Testis (tissue), 2 donors: ENCODE measurements around the gene MEGF6.

Source experiments
- POLR2A ChIP-seq: fragments of 450-650 bp; IDR thresholded peaks from one replicate; pipeline ENCODE4 v1.6.1; 2017; ENCODE audit warnings: antibody characterized with exemption, mild to moderate bottlenecking, moderate library complexity
- TF ChIP-seq, protein P1 (sequence below), 3 experiments: fragments of 450-650 bp in 2 of 3; fragments of 200-600 bp in 1 of 3; sonication (generic) in 1 of 3; IDR thresholded peaks; one replicate each; pipeline ENCODE4 v1.5.1; 2016 to 2019; ENCODE audit warnings: antibody characterized with exemption in 3 of 3, mild to moderate bottlenecking in 2 of 3, moderate library complexity in 1 of 3

DNA sequence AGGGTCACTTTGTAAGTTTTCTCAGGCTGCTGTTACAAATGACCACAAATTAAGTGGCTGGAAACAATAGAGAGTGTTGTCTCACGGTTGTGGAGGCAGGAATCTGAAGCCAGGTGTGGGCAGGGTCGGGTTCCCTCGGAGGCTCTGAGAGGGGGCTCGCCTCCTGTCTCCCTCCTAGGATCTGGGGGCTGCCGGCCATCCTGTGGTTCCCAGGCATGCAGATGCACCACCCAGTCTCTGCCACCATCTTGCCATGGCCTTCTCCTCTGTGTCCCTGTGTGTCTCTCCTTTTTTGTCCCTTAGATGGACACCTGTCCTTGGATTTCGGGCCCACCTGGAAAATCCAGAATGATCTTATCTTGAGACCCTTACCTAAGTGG, 45.8 kb upstream of the MEGF6 start:
- TF ChIP-seq, protein P1, sequence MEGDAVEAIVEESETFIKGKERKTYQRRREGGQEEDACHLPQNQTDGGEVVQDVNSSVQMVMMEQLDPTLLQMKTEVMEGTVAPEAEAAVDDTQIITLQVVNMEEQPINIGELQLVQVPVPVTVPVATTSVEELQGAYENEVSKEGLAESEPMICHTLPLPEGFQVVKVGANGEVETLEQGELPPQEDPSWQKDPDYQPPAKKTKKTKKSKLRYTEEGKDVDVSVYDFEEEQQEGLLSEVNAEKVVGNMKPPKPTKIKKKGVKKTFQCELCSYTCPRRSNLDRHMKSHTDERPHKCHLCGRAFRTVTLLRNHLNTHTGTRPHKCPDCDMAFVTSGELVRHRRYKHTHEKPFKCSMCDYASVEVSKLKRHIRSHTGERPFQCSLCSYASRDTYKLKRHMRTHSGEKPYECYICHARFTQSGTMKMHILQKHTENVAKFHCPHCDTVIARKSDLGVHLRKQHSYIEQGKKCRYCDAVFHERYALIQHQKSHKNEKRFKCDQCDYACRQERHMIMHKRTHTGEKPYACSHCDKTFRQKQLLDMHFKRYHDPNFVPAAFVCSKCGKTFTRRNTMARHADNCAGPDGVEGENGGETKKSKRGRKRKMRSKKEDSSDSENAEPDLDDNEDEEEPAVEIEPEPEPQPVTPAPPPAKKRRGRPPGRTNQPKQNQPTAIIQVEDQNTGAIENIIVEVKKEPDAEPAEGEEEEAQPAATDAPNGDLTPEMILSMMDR (IDR thresholded peaks at IDR 0.05) = no peak
- no peak for TF ChIP-seq POLR2A
